NCI-H446 treated with DMSO at 0.1 percent for 48 hours (cell line): ENCODE measurements around the gene MEG3.
"Not testable (repeated sequence)": the region's sequence is repeated elsewhere in the genome, so short reads cannot be mapped to it uniquely, and the experiment has no call there.

ENCODE experiments used
- DNase-seq: peaks from one replicate; lab custom pipeline; 2025; lab: John Stamatoyannopoulos, UW

The MEG3 gene

GRCh38 chr14:100816286-100816949, 9.5 kb upstream of the MEG3 start:
- no peak for DNase-seq

- no peak for DNase-seq
These were observed 8.7 kb upstream of the MEG3 start for GRCh38 chr14:100816950-100817901.

- no peak for DNase-seq
These were observed 7.7 kb upstream of the MEG3 start for GRCh38 chr14:100818221-100818699.

GRCh38 chr14:100818923-100819322, 7.0 kb upstream of the MEG3 start:
- DNase-seq, result not testable (repeated sequence)

- no peak for DNase-seq
These were observed 6.5 kb upstream of the MEG3 start for GRCh38 chr14:100819453-100819828.

GRCh38 chr14:100819829-100820475, 6.0 kb upstream of the MEG3 start:
- DNase-seq, result no peak

GRCh38 chr14:100820957-100821356, 5.0 kb upstream of the MEG3 start:
- no peak for DNase-seq

GRCh38 chr14:100822013-100822412, 3.9 kb upstream of the MEG3 start:
- no peak for DNase-seq

- no peak for DNase-seq
These were observed 3.2 kb upstream of the MEG3 start for GRCh38 chr14:100822532-100823296.

GRCh38 chr14:100823413-100824080, 2.4 kb upstream of the MEG3 start:
- DNase-seq, result no peak

GRCh38 chr14:100824091-100824551, 1.8 kb upstream of the MEG3 start:
- DNase-seq, result no peak

- DNase-seq, result no peak
These were observed 811 bp upstream of the MEG3 start for GRCh38 chr14:100824901-100825712.

- no peak for DNase-seq
These were observed 628 bp downstream of the MEG3 start for GRCh38 chr14:100826391-100827100.

GRCh38 chr14:100827101-100828021, 1.4 kb downstream of the MEG3 start:
- DNase-seq, result no peak

GRCh38 chr14:100828031-100828769, 2.3 kb downstream of the MEG3 start:
- DNase-seq, result no peak

- DNase-seq, result no peak
These were observed 4.8 kb downstream of the MEG3 start for GRCh38 chr14:100830681-100831080.

GRCh38 chr14:100832311-100832960, 6.5 kb downstream of the MEG3 start:
- DNase-seq, result no peak
